GM12878 (cell line): Measurements from ENCODE around the gene FGFR2. TPM values are rescaled to one million over a fixed set of nuclear protein-coding genes. Genes with fewer than 3 reads are reported as not detected.

ENCODE experiments used
- ATAC-seq: fragments of 200-7000 bp; cut with Tn5 transposase; 3 replicates; pipeline ENCODE4 v1.9.1; 2020; ENCODE audit warnings: mild to moderate bottlenecking, moderate library complexity
- BruUV-seq: library from RNA; stranded (reverse); fragments of 400-500 nt; replicated peaks from 2 replicates; lab custom pipeline; 2021; lab: Mats Ljungman, UMichigan
- CTCF ChIA-PET: fragments of 300-600 bp; sonication (Branson Sonifier 250); formaldehyde crosslinking; extraction: SDS; loops from one replicate; lab custom pipeline; 2021; ENCODE audit warnings: inconsistent platforms; lab: Yijun Ruan, JAX
- POLR2A ChIA-PET: fragments of 350-600 bp; formaldehyde crosslinking; extraction: SDS; loops from one replicate; lab custom pipeline; 2021; ENCODE audit warnings: inconsistent platforms; lab: Charles Lee
- RAD21 ChIA-PET: fragments of 300-600 bp; sonication (Branson Sonifier 250); formaldehyde crosslinking; loops from one replicate; lab custom pipeline; 2023; ENCODE audit warnings: antibody characterized with exemption; ENCODE audit not compliant: unreplicated experiment; lab: Charles Lee
- SMC1A ChIA-PET: fragments of 300-600 bp; sonication (Branson Sonifier 250); formaldehyde crosslinking; loops from one replicate; lab custom pipeline; 2023; ENCODE audit not compliant: unreplicated experiment, uncharacterized antibody; lab: Charles Lee
- DNase-seq: peaks from one replicate; pipeline ENCODE4 v3.0.0-alpha.2; 2011; ENCODE audit warnings: low read depth, low spot score
- FAIRE-seq: peaks from 3 replicates; lab custom pipeline; 2011; peaks lifted over from hg19 to GRCh38; lab: Jason Lieb, UNC
- H2AFZ ChIP-seq: 2 replicates; pipeline ENCODE4 v1.6.0; 2011; ENCODE audit warnings: low read depth, low read length, control low read depth; ENCODE audit not compliant: control insufficient read depth
- H3K27ac ChIP-seq: 2 replicates; pipeline ENCODE4 v1.5.1; 2011; ENCODE audit warnings: control low read depth; ENCODE audit not compliant: control insufficient read depth, insufficient read depth
- H3K27me3 ChIP-seq, 2 experiments: replicated peaks in 1 of 2; 2 replicates each; pipeline versions ENCODE4 v1.6.0 to v1.6.1; 2011; ENCODE audit warnings: low read length in 1 of 2; ENCODE audit not compliant: control insufficient read depth in 2 of 2, insufficient read depth in 2 of 2
- H3K36me3 ChIP-seq, 2 experiments: 2 replicates each; pipeline ENCODE4 v1.5.1; 2011; ENCODE audit warnings: low read length in 1 of 2; ENCODE audit not compliant: control insufficient read depth in 2 of 2, insufficient read depth in 2 of 2
- H3K4me1 ChIP-seq: 2 replicates; pipeline ENCODE4 v1.6.1; 2011; ENCODE audit warnings: mild to moderate bottlenecking, low read length, moderate library complexity, mixed read lengths; ENCODE audit not compliant: control insufficient read depth, insufficient read depth
- H3K4me2 ChIP-seq: 2 replicates; pipeline ENCODE4 v1.6.0; 2011; ENCODE audit warnings: control low read depth; ENCODE audit not compliant: control insufficient read depth, insufficient read depth
- H3K4me3 ChIP-seq: fragments of 200-600 bp; sonication (generic); 2 replicates; pipeline ENCODE4 v1.5.1; 2016
- H3K79me2 ChIP-seq: 2 replicates; pipeline ENCODE4 v1.6.0; 2011; ENCODE audit warnings: low read length; ENCODE audit not compliant: control insufficient read depth, insufficient read depth
- H3K9ac ChIP-seq: 2 replicates; pipeline ENCODE4 v1.8.0; 2011; ENCODE audit warnings: low read length, control low read depth, mixed read lengths; ENCODE audit not compliant: control insufficient read depth, insufficient read depth
- H3K9me3 ChIP-seq: replicated peaks from 3 replicates; pipeline ENCODE4 v1.5.1; 2011; ENCODE audit warnings: mild to moderate bottlenecking, low read length; ENCODE audit not compliant: control insufficient read depth, insufficient read depth
- H4K20me1 ChIP-seq: 2 replicates; pipeline ENCODE4 v1.6.0; 2011; ENCODE audit not compliant: control insufficient read depth, insufficient read depth
- ATF3 ChIP-seq: IDR thresholded peaks from 2 replicates; pipeline ENCODE4 v1.6.1; 2011; ENCODE audit warnings: low read depth, mild to moderate bottlenecking, low read length, moderate library complexity, borderline replicate concordance; ENCODE audit errors: extremely low read depth
- BCL3 ChIP-seq: IDR thresholded peaks from 2 replicates; pipeline ENCODE4 v1.6.1; 2011; ENCODE audit warnings: borderline replicate concordance, low read depth, mild to moderate bottlenecking, moderate library complexity, low read length; ENCODE audit not compliant: insufficient read depth, poor library complexity, severe bottlenecking
- CREM ChIP-seq: IDR thresholded peaks from 2 replicates; pipeline ENCODE4 v1.6.1; 2014; ENCODE audit warnings: antibody characterized with exemption, low read depth
- ELK1 ChIP-seq: IDR thresholded peaks from 2 replicates; pipeline ENCODE4 v1.6.1; 2012; ENCODE audit warnings: low read depth, low read length, improper control_type of control experiment
- NKRF ChIP-seq: fragments of 450-650 bp; conservative IDR thresholded peaks from 2 replicates; pipeline ENCODE4 v1.6.1; 2017; ENCODE audit warnings: mild to moderate bottlenecking, moderate library complexity
- POU2F2 ChIP-seq: IDR thresholded peaks from 3 replicates; pipeline ENCODE4 v1.6.1; 2011; ENCODE audit warnings: low read depth, mild to moderate bottlenecking, low read length, borderline replicate concordance
- RELA ChIP-seq: fragments of 450-650 bp; IDR thresholded peaks from 2 replicates; pipeline ENCODE4 v1.8.0; 2014; ENCODE audit warnings: borderline replicate concordance; ENCODE audit not compliant: partially characterized antibody
- RELB ChIP-seq: fragments of 450-650 bp; IDR thresholded peaks from 2 replicates; pipeline ENCODE4 v1.6.1; 2017; ENCODE audit warnings: low read depth, mild to moderate bottlenecking, moderate library complexity
- RFX5 ChIP-seq: IDR thresholded peaks from 2 replicates; pipeline ENCODE4 v1.6.1; 2011; ENCODE audit warnings: low read depth, low read length, improper control_type of control experiment
- TCF3 ChIP-seq: IDR thresholded peaks from 2 replicates; pipeline ENCODE4 v1.6.1; 2012; ENCODE audit warnings: low read depth, mild to moderate bottlenecking, low read length, borderline replicate concordance; ENCODE audit not compliant: insufficient read depth
- ZNF274 ChIP-seq: IDR thresholded peaks from one replicate; pipeline ENCODE4 v1.8.0; 2011; ENCODE audit not compliant: insufficient read length, insufficient read depth
- WGBS: methylation state at CpG from one replicate; pipeline ENCODE4 v1.1.6; 2016; ENCODE audit warnings: low lambda C conversion rate; ENCODE audit not compliant: insufficient replicate concordance, insufficient coverage; ENCODE audit errors: missing lambda C conversion rate; 5-methylcytosine and 5-hydroxymethylcytosine counted together
- in situ Hi-C: fragments of 300-500 bp; cut with MboI; formaldehyde crosslinking; loops from 9 replicates; pipeline ENCODE4 v1.14.3; 2018; ENCODE audit warnings: mixed read lengths
- intact Hi-C: fragments of 100-400 bp; cut with micrococcal nuclease; formaldehyde crosslinking; loops from one replicate; pipeline ENCODE4 v1.14.2; 2022; ENCODE audit not compliant: unreplicated experiment
- polyA plus RNA-seq, 11 experiments: library from polyadenylated mRNA; depleted of rRNA in 4 of 11; unstranded in 6 of 11; stranded (reverse) in 5 of 11; fragments of >200 nt; fragmentation: Nextera tagmentation in 4 of 11; fragmentation: Illumina TruSeq in 1 of 11; extraction: Ambion mirVana in 4 of 11; extraction: Trizol in 1 of 11; gene quantifications; 1 replicate in 1 of 11; 2 replicates in 10 of 11; pipeline versions ENCODE4 v1.2.1 to v1.2.3, GENCODE V29; 2011 to 2016; ENCODE audit warnings: inconsistent platforms in 2 of 11, missing spikeins in 2 of 11, low read depth in 1 of 11
- total RNA-seq, 4 experiments: library from RNA; depleted of rRNA in 3 of 4; stranded (reverse); fragments of >200 nt in 3 of 4; fragmentation: Illumina TruSeq in 1 of 4; extraction: Trizol in 1 of 4; gene quantifications; 2 replicates each; pipeline versions ENCODE4 v1.2.1 to v1.2.3, GENCODE V29; 2013 to 2021

The FGFR2 gene
- total and polyA plus RNA-seq, 10 of the 15 experiments (the other 5 are each of a cell fraction or from before 2014, with no cell fraction given), result 0.04 to 0.15 TPM; not detected in 8

GRCh38 chr10:121468726-121469125, 129.5 kb downstream of the FGFR2 start (continued):
- no peak for TF ChIP-seq TCF3
- TF ChIP-seq ELK1, result no peak
- TF ChIP-seq RFX5, result no peak
- no peak for TF ChIP-seq RELB
- no peak for TF ChIP-seq POU2F2
- no peak for TF ChIP-seq RELA

- no TSS peak for BruUV-seq
- FAIRE-seq, result no peak
- SMC1A ChIA-PET, result no interaction called here
Measured at GRCh38 chr10:121466424-121466823, 131.8 kb downstream of the FGFR2 start.

More at GRCh38 chr10:121466424-121466823, 131.8 kb downstream of the FGFR2 start:
- 1% methylated on average over 4 of the region's 4 CpGs for WGBS
- Histone ChIP-seq H3K79me2 (no peaks in the 10 kb centered on the region), H3K36me3 (no peaks in the 10 kb centered on the region), H3K9ac (no peak overlapping the region), H4K20me1 (no peaks in the 10 kb centered on the region), H3K4me2 (no peak overlapping the region), H3K4me3 (no peak overlapping the region), H3K27ac (no peak overlapping the region), H3K27me3 (no peaks in the 10 kb centered on the region; a peak in 1 of 4 replicates), H3K4me1 (no peaks in the 10 kb centered on the region), H2AFZ (no peak overlapping the region), H3K9me3 (no peaks in the 10 kb centered on the region)
- POLR2A ChIA-PET, result interaction anchor here (0.7 kb wide), 1 partner anchor 20 kb away, joined by 3 read pairs; no protein-coding TSS in a partner anchor
- CTCF ChIA-PET, result no interaction called here
- ATAC-seq, result no peak
- no peak for DNase-seq
- RAD21 ChIA-PET, result no interaction called here
- TF ChIP-seq ZNF274, result no peak
- no peak for TF ChIP-seq BCL3
- no peak for TF ChIP-seq CREM
- TF ChIP-seq ATF3, result no peak
- no peak for TF ChIP-seq NKRF
- intact Hi-C loops, result no loop called here
- in situ Hi-C loops, result no loop called here
